Right ventricle myocardium superior (tissue), 1 donor: ENCODE results near the gene GGN. TPM values are rescaled to one million over a fixed set of nuclear protein-coding genes. Genes with fewer than 3 reads are reported as not detected.
"Not testable (repeated sequence)": the region's sequence is repeated elsewhere in the genome, so short reads cannot be mapped to it uniquely, and the experiment has no call there.

Source experiments
- ATAC-seq: fragments of 200-7000 bp; cut with Tn5 transposase; one replicate; pipeline ENCODE4 v1.9.1; 2020; ENCODE audit warnings: mild to moderate bottlenecking; ENCODE audit not compliant: poor library complexity
- DNase-seq: peaks from one replicate; pipeline ENCODE4 v3.0.0-alpha.2; 2020
- intact Hi-C: fragments of 100-400 bp; cut with DNase I; formaldehyde crosslinking; loops from one replicate; pipeline ENCODE4 v1.11.2; 2022
- total RNA-seq: library from RNA; stranded (reverse); fragmentation: NEBNext Ultra II Directional; extraction: Animal tissue kit (Norgen Biotek cat#: 25700); gene quantifications from one replicate; pipeline ENCODE4 v1.2.1, GENCODE V29; 2021
- donor health status: DM: no; HTN: yes; CAD: no; lungs with severe emphysema.

The GGN gene
- total RNA-seq, 1 donor from 2014 or later = 0.27 TPM

DNA sequence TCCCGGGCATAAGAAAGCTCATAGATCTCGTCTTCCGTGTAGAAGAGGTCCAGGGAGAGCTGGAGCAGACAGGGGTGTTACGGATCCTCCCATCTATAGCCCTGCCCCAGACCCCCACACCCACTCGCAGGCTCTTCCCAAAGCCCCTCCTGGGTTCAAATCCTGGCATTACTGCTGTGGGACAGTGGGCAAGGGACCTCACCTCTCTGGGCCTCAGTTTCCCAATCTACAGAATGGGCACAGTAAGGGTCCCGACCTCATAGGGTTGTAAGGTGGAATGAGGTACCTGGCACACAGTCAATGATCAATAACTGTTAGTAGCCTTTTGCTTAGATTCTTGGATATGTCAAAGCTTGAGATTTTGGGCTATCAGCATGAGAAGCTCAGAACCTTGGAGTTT is 25.6 kb upstream of the GGN start:
- DNase-seq = no peak
- intact Hi-C loops = no loop called here
- no peak for ATAC-seq

DNA sequence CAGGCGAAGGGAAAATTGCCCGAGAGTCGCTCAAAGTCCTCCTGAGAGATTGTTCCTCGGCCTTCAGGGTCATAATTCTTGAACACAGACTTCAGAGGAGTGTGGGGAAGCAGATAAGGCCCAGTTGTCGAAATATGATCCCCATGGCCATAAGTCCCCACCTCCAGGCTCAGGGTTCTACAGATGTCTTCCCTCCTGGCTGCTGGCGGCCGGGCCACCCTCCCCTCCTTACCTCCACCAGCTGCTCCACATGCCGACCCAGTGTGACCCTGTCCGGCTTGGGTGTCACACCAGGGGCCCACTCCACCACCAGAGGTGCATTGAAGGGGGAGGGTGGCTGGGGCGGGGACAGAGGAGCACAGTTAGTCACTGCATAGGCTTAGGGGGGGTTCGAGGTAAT is 25.1 kb upstream of the GGN start:
- ATAC-seq = no peak
- DNase-seq = no peak
- intact Hi-C loops = no loop called here

DNA sequence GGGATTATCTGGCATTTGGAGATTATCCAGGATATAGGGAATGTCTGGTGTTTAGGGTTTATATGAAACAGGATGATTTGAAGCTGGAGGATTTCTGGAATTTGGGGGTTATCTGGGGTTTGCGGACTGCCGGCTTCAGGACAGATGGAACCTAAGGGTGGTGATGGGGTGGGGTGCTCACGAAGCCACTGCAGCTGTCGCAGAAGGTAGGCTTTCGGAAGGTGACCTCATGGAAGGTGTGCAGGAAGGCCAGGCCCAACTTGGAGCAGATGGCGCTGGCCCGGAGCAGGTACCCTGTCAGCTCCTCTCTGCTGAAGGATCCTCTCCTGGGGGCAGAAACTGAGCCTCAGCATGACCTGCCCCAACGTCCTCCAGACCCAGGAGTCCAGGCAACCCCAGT is 24.7 kb upstream of the GGN start:
- intact Hi-C loops = no loop called here

DNA sequence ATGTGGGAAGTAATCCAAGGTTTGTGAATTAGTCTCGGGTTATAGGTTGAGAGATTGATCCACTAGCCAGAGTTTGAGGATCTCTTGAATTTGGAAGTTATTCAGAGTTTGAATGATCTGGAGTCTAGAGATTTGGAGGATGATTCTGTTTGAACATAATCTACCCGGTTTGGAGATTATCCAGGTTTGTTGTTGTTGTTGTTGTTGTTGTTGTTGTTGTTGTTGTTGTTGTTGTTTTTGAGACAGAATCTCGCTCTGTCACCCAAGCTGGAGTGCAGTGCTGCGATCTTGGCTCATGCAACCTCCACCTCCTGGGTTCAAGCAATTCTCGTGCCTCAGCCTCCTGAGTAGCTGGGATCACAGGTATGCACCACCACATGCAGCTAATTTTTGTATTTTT is 24.1 kb upstream of the GGN start:
- intact Hi-C loops, DNase-seq, ATAC-seq: not testable (repeated sequence)

More for the DNA sequence above, 24.7 kb upstream of the GGN start:
- DNase-seq (no peak), ATAC-seq (no peak)

DNA sequence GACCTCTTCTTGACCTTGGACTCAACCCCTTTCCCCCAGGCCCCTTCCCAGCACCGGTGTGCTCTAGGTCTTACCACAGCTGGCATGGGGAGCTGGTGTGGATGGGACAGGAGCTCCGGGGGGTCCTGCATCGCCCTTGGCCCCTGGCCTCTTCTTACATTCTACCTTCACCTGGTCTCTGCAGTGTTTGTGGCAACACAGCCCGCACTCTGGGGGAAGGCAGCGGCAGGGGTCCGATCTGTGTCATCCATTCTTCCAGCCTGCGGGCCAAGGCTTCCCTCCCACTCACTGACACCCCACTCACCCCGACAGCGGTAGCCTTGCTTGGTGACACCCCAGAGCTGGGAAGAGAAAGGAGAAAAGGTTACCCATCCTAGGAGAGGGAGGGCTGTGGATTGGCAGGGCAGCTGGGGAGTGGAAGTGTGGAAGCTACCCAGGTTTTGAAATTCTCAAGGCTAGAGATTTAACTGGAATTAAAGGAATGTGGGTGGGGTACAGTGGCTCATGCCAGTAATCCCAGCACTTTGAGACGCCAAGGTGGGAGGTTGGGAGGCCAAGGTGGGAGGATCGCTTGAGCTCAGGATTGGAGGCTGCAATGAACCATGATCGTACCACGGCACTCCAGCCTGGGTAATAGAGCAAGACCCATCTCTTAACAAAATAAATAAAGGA is 23.3 kb upstream of the GGN start:
- intact Hi-C loops = no loop called here
- ATAC-seq = no peak
- no peak for DNase-seq

DNA sequence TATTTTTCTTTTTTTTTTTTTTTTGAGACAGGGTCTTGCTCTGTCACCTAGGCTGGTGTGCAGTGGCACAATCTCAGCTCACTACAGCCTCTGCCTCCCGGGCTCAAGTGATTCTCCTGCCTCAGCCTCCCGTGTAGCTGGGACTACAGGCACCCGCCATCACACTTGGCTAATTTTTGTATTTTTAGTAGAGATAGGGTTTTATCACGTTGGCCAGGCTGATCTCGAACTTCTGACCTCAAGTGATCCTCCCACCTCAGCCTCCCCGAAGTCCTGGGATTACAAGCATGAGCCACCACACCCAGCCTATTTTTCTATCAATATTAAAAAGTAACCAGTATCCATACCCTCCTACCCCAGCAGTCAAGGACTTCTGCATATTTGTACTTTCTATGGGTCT is 22.6 kb upstream of the GGN start:
- intact Hi-C loops, DNase-seq, ATAC-seq: not testable (repeated sequence)

DNA sequence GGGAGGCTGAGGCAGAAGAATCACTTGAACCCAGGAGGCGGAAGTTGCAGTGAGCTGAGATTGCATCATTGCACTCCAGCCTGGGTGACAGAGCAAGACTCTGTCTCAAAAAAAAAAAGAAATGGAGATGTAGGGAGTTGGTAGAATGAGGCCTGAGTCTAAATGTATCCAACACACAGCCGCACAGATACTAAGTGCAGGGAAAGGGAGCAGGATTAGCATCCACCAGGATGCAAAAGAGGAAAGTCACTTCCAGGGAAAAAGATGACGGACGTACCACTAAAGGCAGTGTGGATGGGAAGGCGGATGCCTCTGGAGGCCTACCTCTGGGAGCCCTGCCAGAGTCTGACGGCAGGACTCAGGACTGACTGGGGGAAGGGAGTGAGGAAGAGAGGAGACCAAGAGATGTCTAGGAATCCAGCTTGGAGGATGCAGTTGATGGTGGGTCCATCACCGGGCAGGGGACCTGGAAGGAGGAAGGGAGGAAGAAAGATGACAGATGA is 21.8 kb upstream of the GGN start:
- ATAC-seq (peak; percentile 71), DNase-seq (peak; percentile 65)
- intact Hi-C loops = loop anchor here (10.0 kb wide), 1 partner anchor 515 kb away; no protein-coding TSS in a partner anchor

DNA sequence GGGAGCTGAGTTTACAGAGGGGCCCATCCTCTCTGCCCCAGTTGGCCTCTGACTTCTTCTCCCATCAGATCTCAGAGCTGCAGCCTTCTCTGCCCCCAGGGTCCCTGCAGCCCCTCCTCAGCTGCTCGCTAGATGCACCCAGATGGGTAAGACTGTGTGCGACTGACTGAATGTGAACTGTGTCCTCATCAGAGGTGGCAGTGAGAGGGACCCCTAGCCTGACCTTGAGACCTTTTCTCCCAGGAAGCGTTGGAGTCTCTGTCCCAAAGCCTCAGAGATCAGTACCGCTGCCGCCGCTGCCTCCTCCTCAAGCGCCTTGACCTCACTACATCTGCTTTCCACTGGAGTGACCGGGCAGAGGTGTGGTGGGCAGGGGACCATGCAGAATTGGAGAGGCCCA is 17.4 kb upstream of the GGN start:
- ATAC-seq (no peak), DNase-seq (no peak)
- intact Hi-C loops = loop anchor here (10.0 kb wide), 1 partner anchor 520 kb away; no protein-coding TSS in a partner anchor

DNA sequence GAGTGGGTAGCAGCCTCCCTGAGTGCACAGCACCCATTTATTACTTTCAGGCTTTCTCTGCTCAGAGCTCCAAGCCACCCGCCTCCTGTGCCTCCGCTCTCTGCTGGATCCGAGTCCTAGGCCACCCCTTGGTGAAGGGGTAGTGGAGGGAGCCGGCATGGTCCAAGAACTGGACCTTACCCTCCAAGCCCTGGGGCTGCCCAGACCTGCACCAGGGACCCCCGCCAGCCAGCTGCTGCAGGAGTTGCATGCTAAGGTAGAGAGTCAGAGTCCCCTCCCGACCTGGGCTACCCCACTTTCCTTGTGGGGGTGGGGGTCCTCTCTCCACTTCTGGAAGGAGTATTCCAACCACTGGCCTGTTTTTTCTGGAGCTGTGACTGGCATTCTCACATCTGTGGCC is 17.0 kb upstream of the GGN start:
- DNase-seq (no peak), ATAC-seq (no peak)
- intact Hi-C loops = loop anchor here (5.0 to 10.0 kb wide), 2 partner anchors 227 to 520 kb away; no protein-coding TSS in a partner anchor

DNA sequence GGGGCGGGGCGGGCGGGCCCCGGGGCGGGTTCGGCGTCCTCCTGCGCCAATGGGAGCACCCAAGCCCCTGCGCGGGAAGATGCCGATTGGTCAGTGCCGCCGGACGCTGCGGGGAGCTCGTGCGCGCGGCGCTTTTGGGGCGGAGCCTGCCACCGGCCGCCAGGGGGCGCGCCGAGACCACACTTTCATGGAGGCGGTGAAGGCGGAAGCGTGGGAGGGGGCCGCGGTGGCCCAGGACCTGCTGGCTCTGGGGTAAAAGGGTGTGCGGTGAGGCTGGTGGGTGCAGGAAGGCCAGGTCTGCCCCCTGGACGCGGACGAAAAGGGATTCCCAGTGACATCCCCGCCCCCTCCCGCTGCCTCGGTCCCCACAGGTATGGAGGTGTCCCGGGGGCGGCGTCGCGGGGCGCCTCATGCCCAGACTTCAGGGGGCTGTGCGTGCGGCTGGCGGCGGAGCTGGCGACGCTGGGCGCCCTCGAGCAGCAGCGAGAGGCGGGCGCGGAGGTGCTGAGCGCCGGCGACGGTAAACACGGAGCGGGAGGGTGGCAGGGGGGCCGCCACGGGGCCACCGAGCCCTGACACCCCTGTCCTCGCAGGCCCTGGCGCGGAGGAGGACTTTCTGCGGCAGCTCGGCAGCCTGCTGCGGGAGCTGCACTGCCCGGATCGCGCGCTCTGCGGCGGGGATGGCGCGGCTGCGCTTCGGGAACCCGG is 15.3 kb upstream of the GGN start, which contains the start of gene FAM98C:
Gene FAM98C (plus strand): TSS at position 127 of the 708 bp plus-strand sequence. CDS start 61 bp downstream, at position 188.
- intact Hi-C loops = loop anchor here (5.0 to 10.0 kb wide), 2 partner anchors 229 to 522 kb away; no protein-coding TSS in a partner anchor
- DNase-seq = peak; percentile 98
- peak; percentile 99 for ATAC-seq

DNA sequence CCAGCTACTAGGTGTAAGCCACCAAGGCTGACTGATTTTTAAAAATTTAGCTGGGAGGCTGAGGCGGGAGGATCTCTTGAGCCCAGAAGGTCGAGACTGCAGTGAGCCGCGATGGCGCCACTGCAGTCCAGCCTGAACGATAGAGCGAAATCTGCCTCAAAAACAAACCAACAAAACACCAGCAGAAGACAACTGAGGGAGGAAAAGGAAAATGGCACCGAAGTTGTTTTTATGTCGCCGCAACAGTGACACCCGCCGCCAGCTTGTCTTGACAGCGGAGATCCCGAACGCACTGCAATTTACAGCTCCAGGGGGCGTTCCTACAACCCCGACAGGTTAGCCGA is 14.8 kb upstream of the GGN start:
- ATAC-seq = no peak
- intact Hi-C loops = loop anchor here (5.0 to 10.0 kb wide), 2 partner anchors 230 to 522 kb away; no protein-coding TSS in a partner anchor
- no peak for DNase-seq

DNA sequence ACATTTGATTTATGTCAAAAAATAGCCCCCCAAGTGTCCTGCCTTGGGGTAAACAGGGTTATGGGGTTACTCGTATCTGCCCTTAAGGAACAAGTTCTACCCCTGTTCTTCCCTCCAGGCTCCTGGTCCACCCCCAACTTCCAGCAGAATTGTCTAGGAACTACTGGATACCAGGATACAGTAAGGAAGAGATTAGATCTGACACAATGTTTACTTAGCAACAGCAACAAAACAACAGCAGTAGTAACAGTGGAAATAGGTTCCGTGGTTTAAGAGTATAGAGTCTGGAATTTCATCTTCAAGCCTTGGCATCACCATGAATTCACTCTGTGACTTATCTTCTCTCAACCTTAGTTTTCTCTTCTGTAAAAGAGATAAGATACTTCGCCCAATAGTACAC is 13.3 kb upstream of the GGN start:
- intact Hi-C loops = loop anchor here (5.0 to 10.0 kb wide), 2 partner anchors 231 to 524 kb away; no protein-coding TSS in a partner anchor

DNA sequence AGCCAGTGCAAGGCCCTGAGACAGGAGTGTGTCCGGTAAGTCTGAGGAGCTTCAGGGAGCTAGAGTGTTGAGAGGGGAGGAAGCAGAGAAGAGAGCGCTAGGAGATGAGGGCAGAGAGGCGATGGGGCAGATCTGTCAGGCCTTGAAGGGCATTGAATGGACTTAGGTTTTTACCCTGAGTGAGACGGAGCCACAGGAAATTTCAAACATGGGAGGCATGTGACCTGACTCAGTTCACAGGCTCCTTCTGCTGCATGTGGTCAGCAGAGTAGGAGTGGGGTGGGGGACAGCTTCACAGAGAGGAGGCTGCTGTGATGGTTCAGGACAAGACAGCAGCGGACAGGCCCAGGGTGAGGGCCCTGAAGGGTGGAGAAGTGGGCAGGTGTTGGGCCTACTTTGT is 12.5 kb upstream of the GGN start:
- intact Hi-C loops = loop anchor here (5.0 to 10.0 kb wide), 2 partner anchors 232 to 524 kb away; no protein-coding TSS in a partner anchor
- DNase-seq = no peak
- no peak for ATAC-seq

More for the DNA sequence above, 13.3 kb upstream of the GGN start:
- ATAC-seq (no peak), DNase-seq (no peak)

DNA sequence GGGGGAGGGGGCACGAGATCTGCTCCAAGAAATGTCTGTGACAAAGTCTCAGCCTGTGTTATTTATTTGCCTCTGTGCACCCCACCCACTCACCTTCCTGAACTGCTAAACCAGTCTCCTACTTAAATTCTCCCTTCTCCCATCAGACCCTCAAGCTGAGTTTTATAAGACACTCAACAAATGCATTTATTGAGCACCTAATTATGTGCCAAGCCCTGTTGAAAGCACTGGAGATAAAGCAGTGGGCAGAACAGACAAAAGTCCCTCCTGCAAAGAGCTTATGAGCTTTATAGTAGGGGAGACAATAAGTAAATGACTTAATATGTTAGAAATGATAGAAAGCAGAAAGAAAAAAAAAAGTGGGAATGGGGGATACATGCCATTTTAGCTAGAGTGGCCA is 11.7 kb upstream of the GGN start:
- ATAC-seq (no peak), DNase-seq (no peak)
- intact Hi-C loops = no loop called here

DNA sequence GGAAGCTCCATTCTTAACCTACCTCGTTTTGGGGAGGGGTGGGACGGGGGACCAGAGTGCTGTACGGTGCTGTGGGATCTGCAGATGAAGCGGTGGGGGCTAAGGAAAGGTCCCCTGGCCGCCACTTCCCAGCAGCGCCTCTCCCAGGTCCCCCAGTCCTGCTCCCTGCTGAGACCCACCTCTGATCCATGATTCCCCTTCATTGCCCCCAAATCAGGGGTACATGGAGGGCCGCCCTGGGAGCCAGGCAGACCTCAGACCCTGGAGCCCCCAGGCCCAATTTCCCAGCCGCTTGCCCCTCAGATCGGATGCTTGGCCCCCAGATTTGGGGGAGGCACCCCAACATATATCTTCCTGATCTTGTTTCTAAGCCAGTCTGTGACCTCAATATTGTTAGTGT is 11.2 kb upstream of the GGN start:
- ATAC-seq (no peak), DNase-seq (no peak)
- intact Hi-C loops = no loop called here

DNA sequence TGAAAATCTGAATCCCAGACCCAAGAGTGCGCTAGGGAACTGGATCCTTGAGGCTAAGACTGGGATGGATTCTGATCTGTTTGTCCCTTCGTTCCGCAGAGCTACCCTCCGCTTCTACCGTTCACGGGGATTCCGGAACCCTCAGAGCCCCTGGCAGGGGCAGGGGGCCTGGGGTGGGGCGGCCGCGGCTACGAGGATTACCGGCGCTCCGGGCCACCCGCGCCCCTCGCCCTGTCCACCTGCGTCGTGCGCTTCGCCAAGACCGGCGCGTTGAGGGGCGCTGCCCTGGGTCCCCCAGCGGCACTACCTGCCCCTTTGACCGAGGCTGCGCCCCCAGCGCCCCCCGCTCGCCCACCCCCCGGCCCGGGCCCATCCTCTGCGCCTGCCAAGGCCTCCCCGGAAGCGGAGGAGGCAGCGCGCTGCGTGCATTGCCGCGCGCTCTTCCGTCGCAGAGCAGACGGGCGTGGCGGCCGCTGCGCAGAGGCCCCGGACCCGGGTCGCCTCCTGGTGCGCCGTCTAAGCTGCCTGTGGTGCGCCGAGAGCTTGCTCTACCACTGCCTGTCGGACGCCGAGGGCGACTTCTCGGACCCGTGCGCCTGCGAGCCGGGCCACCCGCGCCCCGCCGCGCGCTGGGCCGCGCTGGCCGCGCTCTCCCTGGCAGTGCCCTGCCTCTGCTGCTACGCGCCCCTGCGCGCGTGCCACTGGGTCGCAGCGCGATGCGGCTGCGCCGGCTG is 7.7 kb upstream of the GGN start:
- ATAC-seq = no peak
- no peak for DNase-seq
- intact Hi-C loops = no loop called here

DNA sequence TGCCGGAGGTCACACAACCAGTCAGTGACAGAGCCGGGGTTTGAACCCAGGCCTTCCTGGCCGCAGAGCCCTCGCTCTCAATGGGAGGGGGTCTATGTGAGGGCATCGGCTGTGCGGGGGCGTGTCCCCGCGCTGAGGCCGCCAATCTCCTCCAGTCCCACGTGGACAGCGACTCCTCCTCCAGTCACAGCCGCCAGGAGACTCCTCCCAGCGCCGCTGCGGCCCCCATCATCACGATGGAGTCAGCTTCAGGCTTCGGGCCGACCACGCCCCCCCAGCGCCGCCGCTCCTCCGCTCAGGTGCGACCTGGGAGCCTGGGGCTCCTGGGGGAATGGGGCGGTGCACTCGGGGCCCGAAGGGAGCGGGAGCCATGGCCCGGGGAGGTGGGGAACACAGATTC is 6.7 kb upstream of the GGN start:
- DNase-seq (no peak), ATAC-seq (no peak)
- intact Hi-C loops = no loop called here

DNA sequence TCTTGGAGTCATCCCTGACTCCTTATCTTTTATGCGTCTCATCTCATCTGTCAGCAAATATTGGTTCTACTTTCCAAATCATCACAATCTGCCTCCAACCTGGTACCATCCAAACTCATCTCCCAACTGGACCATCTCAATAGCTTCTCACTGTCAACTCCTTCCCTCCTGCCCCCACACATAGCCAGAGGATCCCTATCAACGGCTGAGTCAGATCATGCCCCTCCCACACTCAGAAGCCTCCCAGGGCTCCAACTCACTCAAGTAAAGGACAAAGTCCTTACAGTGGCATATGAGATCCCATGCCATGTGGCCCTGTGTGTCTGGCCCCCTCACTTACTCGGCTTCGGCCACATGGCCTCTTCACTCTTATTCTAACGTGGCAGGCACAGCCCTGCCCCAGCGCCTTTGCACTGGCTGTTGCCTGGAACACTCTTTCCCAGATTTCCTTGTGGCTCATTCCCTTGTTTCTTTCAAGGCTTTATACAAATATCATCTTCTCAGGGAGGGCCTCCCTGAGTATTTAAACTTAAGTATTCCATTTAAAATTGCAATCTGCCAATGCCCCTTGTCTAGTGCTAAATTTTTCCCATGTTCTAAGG is 5.0 kb upstream of the GGN start:
- intact Hi-C loops = no loop called here
- no peak for ATAC-seq
- DNase-seq = no peak
